DND-41 (cell line): ENCODE data around the gene KDM5C.

Experiments used
- CTCF ChIP-seq: IDR thresholded peaks from 2 replicates; pipeline ENCODE4 v1.5.1; 2012; ENCODE audit warnings: borderline replicate concordance, low read length, moderate library complexity, mild to moderate bottlenecking; ENCODE audit not compliant: poor library complexity, severe bottlenecking; ENCODE audit errors: extremely low read depth
- EZH2 ChIP-seq: IDR thresholded peaks from 3 replicates; pipeline ENCODE4 v1.6.1; 2012; ENCODE audit warnings: borderline replicate concordance, low read depth, mild to moderate bottlenecking, moderate library complexity, low read length, inconsistent platforms; ENCODE audit not compliant: severe bottlenecking

GRCh38 chrX:53249408-53250042 is 24.5 kb upstream of the KDM5C start:
- TF ChIP-seq CTCF (no peak), EZH2 (no peak)
